GM19025 (cell line): Measurements from ENCODE around the gene TMEM151B.
"Not testable (repeated sequence)": the region's sequence is repeated elsewhere in the genome, so short reads cannot be mapped to it uniquely, and the experiment has no call there.

Source experiments
- ATAC-seq: cut with Tn5 transposase; IDR thresholded peaks from one replicate; pipeline ENCODE4 v1.9.1; 2021; ENCODE audit warnings: mild to moderate bottlenecking, low read depth, moderate library complexity; ENCODE audit not compliant: unreplicated experiment

The TMEM151B gene

GRCh38 chr6:44317136-44317631 lies 46.9 kb downstream of the TMEM151B start:
- ATAC-seq = not testable (repeated sequence)

GRCh38 chr6:44321210-44321609 lies 51.0 kb downstream of the TMEM151B start:
- no peak for ATAC-seq

GRCh38 chr6:44327096-44327495 lies 56.8 kb downstream of the TMEM151B start:
- no peak for ATAC-seq

GRCh38 chr6:44327760-44328159 lies 57.5 kb downstream of the TMEM151B start:
- no peak for ATAC-seq

- ATAC-seq = not testable (repeated sequence)
Measured at GRCh38 chr6:44328203-44328602, 58.0 kb downstream of the TMEM151B start.

GRCh38 chr6:44329858-44330257 lies 59.6 kb downstream of the TMEM151B start:
- no peak for ATAC-seq

GRCh38 chr6:44332585-44332984 lies 62.3 kb downstream of the TMEM151B start:
- no peak for ATAC-seq

- no peak for ATAC-seq
Measured at GRCh38 chr6:44333273-44333919, 63.1 kb downstream of the TMEM151B start.

GRCh38 chr6:44333942-44334341 lies 63.7 kb downstream of the TMEM151B start:
- no peak for ATAC-seq

GRCh38 chr6:44335631-44336030 lies 65.4 kb downstream of the TMEM151B start:
- ATAC-seq = no peak

- ATAC-seq = no peak
Measured at GRCh38 chr6:44338228-44339122, 68.2 kb downstream of the TMEM151B start.

GRCh38 chr6:44339301-44339700 lies 69.1 kb downstream of the TMEM151B start:
- ATAC-seq = no peak

- ATAC-seq = no peak
Measured at GRCh38 chr6:44339763-44340625, 69.7 kb downstream of the TMEM151B start.

- no peak for ATAC-seq
Measured at GRCh38 chr6:44341095-44341890, 71.0 kb downstream of the TMEM151B start.

- ATAC-seq = no peak
Measured at GRCh38 chr6:44342052-44342451, 71.8 kb downstream of the TMEM151B start.

- no peak for ATAC-seq
Measured at GRCh38 chr6:44342489-44342888, 72.2 kb downstream of the TMEM151B start, which contains the start of gene SPATS1. SPATS1 (plus strand) TSS chr6:44342650; CDS start chr6:44343096, 446 bp downstream.

- ATAC-seq = not testable (repeated sequence)
Measured at GRCh38 chr6:44346818-44347217, 76.6 kb downstream of the TMEM151B start.

GRCh38 chr6:44349904-44350649 lies 79.8 kb downstream of the TMEM151B start:
- no peak for ATAC-seq

- not testable (repeated sequence) for ATAC-seq
Measured at GRCh38 chr6:44350650-44350994, 80.4 kb downstream of the TMEM151B start.
